ENCODE results near the gene BPIFA2.

The BPIFA2 gene

GRCh38 chr20:33145521-33145920, 22.4 kb upstream of the BPIFA2 start:
- no peaks in the 10 kb centered on the region for H3K36me3 Mint-ChIP-seq
- no peak overlapping the region for H3K4me3 Mint-ChIP-seq
- no peaks in the 10 kb centered on the region for H3K4me1 Mint-ChIP-seq (ENCODE audit: low read depth)
- H3K27me3 Mint-ChIP-seq = peaks cover 16% of the 10 kb centered on the region
- H3K9me3 Mint-ChIP-seq (ENCODE audit: low read depth) = no peaks in the 10 kb centered on the region
- no peak overlapping the region for H3K27ac Mint-ChIP-seq

- Mint-ChIP-seq H3K27me3 (peaks cover 16% of the 10 kb centered on the region), H3K27ac (no peak overlapping the region), H3K4me3 (no peak overlapping the region), H3K36me3 (no peaks in the 10 kb centered on the region), H3K4me1 (ENCODE audit: low read depth) (no peaks in the 10 kb centered on the region), H3K9me3 (ENCODE audit: low read depth) (no peaks in the 10 kb centered on the region)
These were observed 20.7 kb upstream of the BPIFA2 start for GRCh38 chr20:33147299-33147698.

GRCh38 chr20:33148040-33148439, 19.9 kb upstream of the BPIFA2 start:
- Mint-ChIP-seq H3K9me3 (ENCODE audit: low read depth) (no peaks in the 10 kb centered on the region), H3K27ac (no peak overlapping the region), H3K27me3 (peaks cover 19% of the 10 kb centered on the region), H3K36me3 (no peaks in the 10 kb centered on the region), H3K4me1 (ENCODE audit: low read depth) (no peaks in the 10 kb centered on the region), H3K4me3 (no peak overlapping the region)

GRCh38 chr20:33154252-33154651, 13.7 kb upstream of the BPIFA2 start:
- Mint-ChIP-seq H3K4me1 (ENCODE audit: low read depth) (no peaks in the 10 kb centered on the region), H3K36me3 (no peaks in the 10 kb centered on the region), H3K4me3 (no peak overlapping the region), H3K9me3 (ENCODE audit: low read depth) (no peaks in the 10 kb centered on the region), H3K27ac (no peak overlapping the region), H3K27me3 (peaks cover 15% of the 10 kb centered on the region)

- Mint-ChIP-seq H3K36me3 (no peaks in the 10 kb centered on the region), H3K27me3 (peaks cover 6% of the 10 kb centered on the region), H3K4me1 (ENCODE audit: low read depth) (no peaks in the 10 kb centered on the region), H3K9me3 (ENCODE audit: low read depth) (no peaks in the 10 kb centered on the region), H3K4me3 (no peak overlapping the region), H3K27ac (no peak overlapping the region)
These were observed 9.1 kb upstream of the BPIFA2 start for GRCh38 chr20:33158637-33159385.

- Mint-ChIP-seq H3K27ac (no peak overlapping the region), H3K4me3 (no peak overlapping the region), H3K4me1 (ENCODE audit: low read depth) (no peaks in the 10 kb centered on the region), H3K9me3 (ENCODE audit: low read depth) (no peaks in the 10 kb centered on the region), H3K27me3 (peaks cover 3% of the 10 kb centered on the region), H3K36me3 (no peaks in the 10 kb centered on the region)
These were observed 8.2 kb upstream of the BPIFA2 start for GRCh38 chr20:33159713-33160112.

- Mint-ChIP-seq H3K27ac (no peak overlapping the region), H3K4me3 (no peak overlapping the region), H3K27me3 (peaks cover 3% of the 10 kb centered on the region), H3K9me3 (ENCODE audit: low read depth) (no peaks in the 10 kb centered on the region), H3K4me1 (ENCODE audit: low read depth) (no peaks in the 10 kb centered on the region), H3K36me3 (no peaks in the 10 kb centered on the region)
These were observed 7.3 kb upstream of the BPIFA2 start for GRCh38 chr20:33160681-33161080.

- Mint-ChIP-seq H3K4me3 (no peak overlapping the region), H3K9me3 (ENCODE audit: low read depth) (no peaks in the 10 kb centered on the region), H3K27me3 (no peaks in the 10 kb centered on the region), H3K4me1 (ENCODE audit: low read depth) (no peaks in the 10 kb centered on the region), H3K36me3 (no peaks in the 10 kb centered on the region), H3K27ac (no peak overlapping the region)
These were observed 5.6 kb upstream of the BPIFA2 start for GRCh38 chr20:33162313-33162712.

- no peak overlapping the region for H3K27ac Mint-ChIP-seq
- no peaks in the 10 kb centered on the region for H3K27me3 Mint-ChIP-seq
- no peak overlapping the region for H3K4me3 Mint-ChIP-seq
- H3K36me3 Mint-ChIP-seq = no peaks in the 10 kb centered on the region
- no peaks in the 10 kb centered on the region for H3K4me1 Mint-ChIP-seq (ENCODE audit: low read depth)
- H3K9me3 Mint-ChIP-seq (ENCODE audit: low read depth) = no peaks in the 10 kb centered on the region
These were observed 5.2 kb upstream of the BPIFA2 start for GRCh38 chr20:33162753-33163152.

GRCh38 chr20:33163856-33164762, 3.9 kb upstream of the BPIFA2 start:
- peaks cover 1% of the 10 kb centered on the region for H3K27me3 Mint-ChIP-seq
- no peak overlapping the region for H3K27ac Mint-ChIP-seq
- peaks cover 3% of the 10 kb centered on the region for H3K9me3 Mint-ChIP-seq (ENCODE audit: low read depth)

GRCh38 chr20:33164763-33165095, 3.2 kb upstream of the BPIFA2 start:
- Mint-ChIP-seq H3K27ac (no peak overlapping the region), H3K27me3 (peaks cover 2% of the 10 kb centered on the region), H3K4me3 (no peak overlapping the region), H3K36me3 (no peaks in the 10 kb centered on the region), H3K4me1 (ENCODE audit: low read depth) (no peaks in the 10 kb centered on the region), H3K9me3 (ENCODE audit: low read depth) (peaks cover 5% of the 10 kb centered on the region)

More at GRCh38 chr20:33163856-33164762, 3.9 kb upstream of the BPIFA2 start:
- Mint-ChIP-seq H3K36me3 (no peaks in the 10 kb centered on the region), H3K4me1 (ENCODE audit: low read depth) (no peaks in the 10 kb centered on the region), H3K4me3 (no peak overlapping the region)

- no peaks in the 10 kb centered on the region for H3K36me3 Mint-ChIP-seq
- H3K9me3 Mint-ChIP-seq (ENCODE audit: low read depth) = peaks cover 12% of the 10 kb centered on the region
- H3K4me3 Mint-ChIP-seq = no peak overlapping the region
- no peak overlapping the region for H3K27ac Mint-ChIP-seq
- H3K4me1 Mint-ChIP-seq (ENCODE audit: low read depth) = no peaks in the 10 kb centered on the region
- peaks cover 2% of the 10 kb centered on the region for H3K27me3 Mint-ChIP-seq
These were observed 2.4 kb upstream of the BPIFA2 start for GRCh38 chr20:33165416-33166055.

GRCh38 chr20:33166533-33167113, 1.3 kb upstream of the BPIFA2 start:
- Mint-ChIP-seq H3K27ac (no peak overlapping the region), H3K27me3 (peaks cover 2% of the 10 kb centered on the region), H3K4me1 (ENCODE audit: low read depth) (no peaks in the 10 kb centered on the region), H3K9me3 (ENCODE audit: low read depth) (peaks cover 15% of the 10 kb centered on the region), H3K36me3 (no peaks in the 10 kb centered on the region), H3K4me3 (no peak overlapping the region)

- Mint-ChIP-seq H3K27me3 (peaks cover 2% of the 10 kb centered on the region), H3K27ac (no peak overlapping the region), H3K4me3 (no peak overlapping the region), H3K4me1 (ENCODE audit: low read depth) (no peaks in the 10 kb centered on the region), H3K9me3 (ENCODE audit: low read depth) (peaks cover 15% of the 10 kb centered on the region), H3K36me3 (no peaks in the 10 kb centered on the region)
These were observed 1.3 kb downstream of the BPIFA2 start for GRCh38 chr20:33169176-33169794.

All from activated naive CD8-positive, alpha-beta T cell (primary cell).